Stomach (tissue), 9 donors: ENCODE results near the gene S1PR5. TPM values are rescaled to one million over a fixed set of nuclear protein-coding genes. Genes with fewer than 3 reads are reported as not detected.
A peak's percentile ranks its signal among the peaks of the same experiment; 100 is the strongest.

Experiments used
- DNase-seq, 2 donors: peaks; one replicate each; pipeline versions ENCODE4 v3.0.0 to v3.0.0-alpha.2; 2013 to 2019
- H3K27ac ChIP-seq, 5 donors: fragments of 200-600 bp in 4 of 5; sonication (generic) in 4 of 5; one replicate each; pipeline ENCODE4 v1.5.1; 2013 to 2019; ENCODE audit warnings: mild to moderate bottlenecking in 1 of 5, moderate library complexity in 1 of 5
- H3K27me3 ChIP-seq, 3 donors: fragments of 200-600 bp; sonication (generic); one replicate each; pipeline ENCODE4 v1.5.1; 2017 to 2019; ENCODE audit warnings: mixed run types in 1 of 3
- H3K36me3 ChIP-seq, 4 donors: fragments of 200-600 bp; sonication (generic); 1 replicate in 3 of 4; 2 replicates in 1 of 4; pipeline ENCODE4 v1.5.1; 2016 to 2019
- H3K4me1 ChIP-seq, 4 donors: fragments of 200-600 bp; sonication (generic); one replicate each; pipeline ENCODE4 v1.5.1; 2016 to 2019
- H3K4me3 ChIP-seq, 4 donors: fragments of 200-600 bp; sonication (generic) in 3 of 4; one replicate each; pipeline ENCODE4 v1.5.1; 2016 to 2019; ENCODE audit warnings: mild to moderate bottlenecking in 1 of 4
- H3K9me3 ChIP-seq, 4 donors: fragments of 200-600 bp; sonication (generic); one replicate each; pipeline ENCODE4 v1.5.1; 2016 to 2019
- EP300 ChIP-seq: sonication (generic); formaldehyde crosslinking; IDR thresholded peaks from one replicate; pipeline ENCODE4 v1.6.1; 2017; ENCODE audit warnings: antibody characterized with exemption
- POLR2A ChIP-seq, 4 donors: fragments of 450-650 bp; IDR thresholded peaks; one replicate each; pipeline ENCODE4 v1.6.1; 2016; ENCODE audit warnings: antibody characterized with exemption in 4 of 4, control low read depth in 2 of 4, mild to moderate bottlenecking in 1 of 4, moderate library complexity in 1 of 4
- POLR2AphosphoS5 ChIP-seq, 3 donors: sonication (generic); formaldehyde crosslinking; IDR thresholded peaks; one replicate each; pipeline ENCODE4 v1.6.1; 2016; ENCODE audit warnings: antibody characterized with exemption in 3 of 3
- WGBS, 5 donors: extraction: QIAGEN DNeasy Blood & Tissue Kit in 3 of 5; methylation state at CpG; one replicate each; pipeline versions ENCODE4 v1.1.5 to v1.1.7; 2013 to 2018; 5-methylcytosine and 5-hydroxymethylcytosine counted together
- intact Hi-C: fragments of 100-400 bp; cut with DNase I; formaldehyde crosslinking; loops from one replicate; pipeline ENCODE4 v1.15.1; 2023; ENCODE audit warnings: low total_unique reads
- polyA plus RNA-seq, 3 donors: library from polyadenylated mRNA; stranded (reverse); fragments of 200-250 nt; gene quantifications; one replicate each; pipeline ENCODE4 v1.2.3, GENCODE V29; 2013
- total RNA-seq, 5 donors: library from RNA; depleted of rRNA; stranded (reverse); fragments of >200 nt; gene quantifications; one replicate each; pipeline versions ENCODE4 v1.1.0 to v1.2.3, GENCODE V29; 2014 to 2016
- TF ChIP-seq, protein P1 (sequence below), 7 experiments: fragments of 450-650 bp in 4 of 7; fragments of 200-600 bp in 3 of 7; sonication (generic) in 3 of 7; IDR thresholded peaks; one replicate each; pipeline ENCODE4 v1.5.1; 2016 to 2019; ENCODE audit warnings: antibody characterized with exemption in 7 of 7, control low read depth in 2 of 7, mild to moderate bottlenecking in 1 of 7
- donor health status: healthy with polysubstance abuse.
- donor health status: Bipolar disorder and iron deficiency.
- donor health status: healthy.

S1PR5 gene
- total and polyA plus RNA-seq, 8 donors: 0.19 to 13.3 (median 0.73) TPM; not detected in 5

- TF ChIP-seq EP300 (no peak), POLR2A (IDR thresholded peaks at IDR 0.05) (no peak), POLR2AphosphoS5 (IDR thresholded peaks at IDR 0.05) (no peak)
- TF ChIP-seq, protein P1, sequence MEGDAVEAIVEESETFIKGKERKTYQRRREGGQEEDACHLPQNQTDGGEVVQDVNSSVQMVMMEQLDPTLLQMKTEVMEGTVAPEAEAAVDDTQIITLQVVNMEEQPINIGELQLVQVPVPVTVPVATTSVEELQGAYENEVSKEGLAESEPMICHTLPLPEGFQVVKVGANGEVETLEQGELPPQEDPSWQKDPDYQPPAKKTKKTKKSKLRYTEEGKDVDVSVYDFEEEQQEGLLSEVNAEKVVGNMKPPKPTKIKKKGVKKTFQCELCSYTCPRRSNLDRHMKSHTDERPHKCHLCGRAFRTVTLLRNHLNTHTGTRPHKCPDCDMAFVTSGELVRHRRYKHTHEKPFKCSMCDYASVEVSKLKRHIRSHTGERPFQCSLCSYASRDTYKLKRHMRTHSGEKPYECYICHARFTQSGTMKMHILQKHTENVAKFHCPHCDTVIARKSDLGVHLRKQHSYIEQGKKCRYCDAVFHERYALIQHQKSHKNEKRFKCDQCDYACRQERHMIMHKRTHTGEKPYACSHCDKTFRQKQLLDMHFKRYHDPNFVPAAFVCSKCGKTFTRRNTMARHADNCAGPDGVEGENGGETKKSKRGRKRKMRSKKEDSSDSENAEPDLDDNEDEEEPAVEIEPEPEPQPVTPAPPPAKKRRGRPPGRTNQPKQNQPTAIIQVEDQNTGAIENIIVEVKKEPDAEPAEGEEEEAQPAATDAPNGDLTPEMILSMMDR (IDR thresholded peaks at IDR 0.05): no peak
- Histone ChIP-seq H3K9me3 (no peaks in the 10 kb centered on the region), H3K27ac (peak overlapping the region in 1 of 5 donors; percentile 36), H3K27me3 (no peaks in the 10 kb centered on the region), H3K4me1 (peaks cover 9 to 23% (median 23%) of the 10 kb centered on the region in 4 donors), H3K4me3 (peak overlapping the region in 3 of 4 donors; percentile 43 to 51 (median 46)), H3K36me3 (no peaks in the 10 kb centered on the region)
- DNase-seq: no peak
- WGBS, 5 donors: 25 to 30% (median 26%) methylated on average over 5 of the region's 5 CpGs
- intact Hi-C loops: no loop called here
Observed at GRCh38 chr19:10478476-10478875, 38.8 kb downstream of the S1PR5 start.

DNA sequence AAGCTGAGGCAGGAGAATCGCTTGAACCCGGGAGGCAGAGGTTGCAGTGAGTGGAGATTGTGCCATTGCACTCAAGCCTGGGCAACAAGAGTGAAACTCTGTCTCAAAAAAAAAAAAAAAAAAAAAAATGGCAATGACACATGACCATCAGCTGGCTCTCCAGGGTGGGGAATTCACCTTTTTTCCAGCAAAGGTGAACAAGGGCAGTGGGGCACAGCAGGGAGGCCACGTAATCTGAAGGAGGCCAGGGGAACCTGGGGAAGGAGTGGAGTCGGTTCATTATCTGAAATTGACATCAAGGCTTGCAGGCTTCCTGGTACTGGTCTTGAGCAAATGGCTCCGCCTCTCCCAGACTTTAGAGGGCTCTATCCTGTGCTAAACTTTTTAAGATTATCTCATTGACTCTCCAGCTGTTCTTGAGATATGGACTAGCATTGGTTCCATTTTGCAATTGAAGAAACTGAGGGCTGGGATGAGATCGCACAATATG is 42.2 kb downstream of the S1PR5 start:
- 53 to 70% (median 58%) methylated on average over 6 of the region's 6 CpGs for WGBS, 5 donors
- no peak for TF ChIP-seq EP300
- no peak for TF ChIP-seq POLR2AphosphoS5 (IDR thresholded peaks at IDR 0.05)
- TF ChIP-seq POLR2A (IDR thresholded peaks at IDR 0.05): no peak
- TF ChIP-seq, protein P1 (IDR thresholded peaks at IDR 0.05): no peak
- intact Hi-C loops: no loop called here
- H3K4me1 ChIP-seq: peaks cover 9 to 19% (median 16%) of the 10 kb centered on the region in 4 donors
- no peak overlapping the region for H3K27ac ChIP-seq
- H3K9me3 ChIP-seq: no peaks in the 10 kb centered on the region
- H3K27me3 ChIP-seq: no peaks in the 10 kb centered on the region
- H3K4me3 ChIP-seq: no peak overlapping the region
- no peak for DNase-seq
- no peaks in the 10 kb centered on the region for H3K36me3 ChIP-seq

GRCh38 chr19:10473192-10473591 is 44.1 kb downstream of the S1PR5 start:
- TF ChIP-seq POLR2A (IDR thresholded peaks at IDR 0.05): no peak
- no peak for TF ChIP-seq POLR2AphosphoS5 (IDR thresholded peaks at IDR 0.05)
- TF ChIP-seq, protein P1 (IDR thresholded peaks at IDR 0.05): no peak
- no peak for TF ChIP-seq EP300
- no peaks in the 10 kb centered on the region for H3K27me3 ChIP-seq
- no peak for DNase-seq
- H3K4me3 ChIP-seq: no peak overlapping the region
- no peaks in the 10 kb centered on the region for H3K9me3 ChIP-seq
- H3K36me3 ChIP-seq: peaks cover 0 to 7% (median 3%) of the 10 kb centered on the region in 4 donors
- intact Hi-C loops: no loop called here
- WGBS, 5 donors: 74 to 79% (median 77%) methylated on average over 5 of the region's 5 CpGs
- peaks cover 0 to 2% (median under 1%) of the 10 kb centered on the region in 4 donors for H3K4me1 ChIP-seq
- H3K27ac ChIP-seq: no peak overlapping the region

GRCh38 chr19:10471909-10472308 is 45.3 kb downstream of the S1PR5 start:
- no peak for TF ChIP-seq POLR2AphosphoS5 (IDR thresholded peaks at IDR 0.05)
- TF ChIP-seq, protein P1 (IDR thresholded peaks at IDR 0.05): peak in 3 of 7 experiments; percentile 3 to 20 (median 17)
- H3K36me3 ChIP-seq: peaks cover 7 to 19% (median 16%) of the 10 kb centered on the region in 4 donors
- DNase-seq: peak in 1 of 2 donors; percentile 58
- 27 to 57% (median 42%) methylated on average over 6 of the region's 6 CpGs for WGBS, 5 donors
- H3K9me3 ChIP-seq: no peaks in the 10 kb centered on the region
- H3K4me1 ChIP-seq: no peaks in the 10 kb centered on the region
- no peak overlapping the region for H3K4me3 ChIP-seq
- H3K27me3 ChIP-seq: no peaks in the 10 kb centered on the region
- intact Hi-C loops: no loop called here
- H3K27ac ChIP-seq: no peak overlapping the region
